ENCODE measurements around the gene FEM1B. TPM values are rescaled to one million over a fixed set of nuclear protein-coding genes. Genes with fewer than 3 reads are reported as not detected.

The FEM1B gene
- total RNA-seq, 1 donor from 2014 or later: 71.1 TPM

DNA sequence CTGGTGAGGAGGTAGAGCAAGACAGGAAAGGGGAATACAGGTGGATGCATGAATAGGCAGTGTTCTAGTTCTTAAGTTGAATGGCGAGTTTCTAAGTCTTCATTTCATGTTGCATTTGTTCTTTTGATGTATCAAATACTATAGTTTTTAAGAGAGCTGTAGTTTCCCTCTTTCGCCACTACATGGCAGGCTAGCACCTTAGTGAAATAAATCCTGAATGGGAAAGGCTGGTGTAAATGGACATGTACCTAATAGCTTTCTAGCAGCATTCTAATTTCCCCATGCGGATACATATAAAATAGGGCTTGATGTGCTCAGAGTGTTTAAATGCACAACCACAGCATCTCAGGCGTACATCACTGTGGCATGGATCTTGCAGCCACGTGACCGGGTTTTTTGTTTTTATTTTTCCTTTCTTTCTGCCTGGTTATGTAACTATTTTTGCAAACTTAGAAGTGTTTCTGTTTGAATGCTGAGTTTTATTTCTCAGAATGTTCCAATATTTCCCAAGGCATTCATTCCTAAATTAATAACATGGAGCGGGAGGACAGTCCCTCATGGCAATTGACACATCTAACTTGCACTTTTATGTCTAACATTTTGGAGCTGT, 24.5 kb upstream of the FEM1B start:
- Mint-ChIP-seq H3K36me3 (ENCODE audit: unreplicated experiment) (no peaks in the 10 kb centered on the region), H3K9me3 (ENCODE audit: unreplicated experiment) (no peaks in the 10 kb centered on the region), H3K27me3 (ENCODE audit: unreplicated experiment) (no peaks in the 10 kb centered on the region), H3K4me1 (ENCODE audit: unreplicated experiment) (peaks cover 10% of the 10 kb centered on the region), H3K27ac (ENCODE audit: unreplicated experiment) (no peak overlapping the region), H3K4me3 (ENCODE audit: unreplicated experiment) (no peak overlapping the region)
- no peak for DNase-seq (ENCODE audit: extremely low spot score, unreplicated experiment)
- TF ChIP-seq, protein P1, sequence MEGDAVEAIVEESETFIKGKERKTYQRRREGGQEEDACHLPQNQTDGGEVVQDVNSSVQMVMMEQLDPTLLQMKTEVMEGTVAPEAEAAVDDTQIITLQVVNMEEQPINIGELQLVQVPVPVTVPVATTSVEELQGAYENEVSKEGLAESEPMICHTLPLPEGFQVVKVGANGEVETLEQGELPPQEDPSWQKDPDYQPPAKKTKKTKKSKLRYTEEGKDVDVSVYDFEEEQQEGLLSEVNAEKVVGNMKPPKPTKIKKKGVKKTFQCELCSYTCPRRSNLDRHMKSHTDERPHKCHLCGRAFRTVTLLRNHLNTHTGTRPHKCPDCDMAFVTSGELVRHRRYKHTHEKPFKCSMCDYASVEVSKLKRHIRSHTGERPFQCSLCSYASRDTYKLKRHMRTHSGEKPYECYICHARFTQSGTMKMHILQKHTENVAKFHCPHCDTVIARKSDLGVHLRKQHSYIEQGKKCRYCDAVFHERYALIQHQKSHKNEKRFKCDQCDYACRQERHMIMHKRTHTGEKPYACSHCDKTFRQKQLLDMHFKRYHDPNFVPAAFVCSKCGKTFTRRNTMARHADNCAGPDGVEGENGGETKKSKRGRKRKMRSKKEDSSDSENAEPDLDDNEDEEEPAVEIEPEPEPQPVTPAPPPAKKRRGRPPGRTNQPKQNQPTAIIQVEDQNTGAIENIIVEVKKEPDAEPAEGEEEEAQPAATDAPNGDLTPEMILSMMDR (IDR thresholded peaks at IDR 0.05): peak; percentile 82

- peak overlapping the region; percentile 27 for H3K27ac Mint-ChIP-seq (ENCODE audit: unreplicated experiment)
- no peaks in the 10 kb centered on the region for H3K27me3 Mint-ChIP-seq (ENCODE audit: unreplicated experiment)
- H3K4me1 Mint-ChIP-seq (ENCODE audit: unreplicated experiment): peaks cover 10% of the 10 kb centered on the region
- DNase-seq (ENCODE audit: extremely low spot score, unreplicated experiment): peak; percentile 91
- peak overlapping the region; percentile 57 for H3K4me3 Mint-ChIP-seq (ENCODE audit: unreplicated experiment)
- H3K9me3 Mint-ChIP-seq (ENCODE audit: unreplicated experiment): no peaks in the 10 kb centered on the region
- H3K36me3 Mint-ChIP-seq (ENCODE audit: unreplicated experiment): no peaks in the 10 kb centered on the region
- TF ChIP-seq, protein P1 (IDR thresholded peaks at IDR 0.05): no peak
Measured at GRCh38 chr15:68256675-68257450, 20.7 kb upstream of the FEM1B start.

DNA sequence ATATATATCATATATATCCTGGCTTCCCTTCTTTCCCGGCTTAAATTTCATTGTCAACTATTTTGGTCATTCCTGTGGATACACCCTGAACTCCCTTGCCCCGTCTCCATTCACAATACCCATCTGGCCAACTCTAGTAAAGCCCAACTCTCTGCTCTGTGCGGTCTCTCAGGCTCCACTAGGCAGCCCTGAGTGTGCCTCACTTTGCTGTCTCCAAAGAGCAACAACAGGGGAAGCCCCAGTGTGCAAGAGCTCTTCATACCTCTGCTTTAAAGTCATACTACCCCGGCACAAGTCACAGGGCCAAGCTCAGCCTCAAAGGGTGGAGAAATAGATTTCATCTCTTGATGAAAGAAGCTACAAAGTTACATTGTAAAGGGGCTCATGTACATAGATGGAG, 18.9 kb upstream of the FEM1B start:
- H3K27ac Mint-ChIP-seq (ENCODE audit: unreplicated experiment): peak overlapping the region; percentile 1
- no peaks in the 10 kb centered on the region for H3K9me3 Mint-ChIP-seq (ENCODE audit: unreplicated experiment)
- no peaks in the 10 kb centered on the region for H3K27me3 Mint-ChIP-seq (ENCODE audit: unreplicated experiment)
- TF ChIP-seq, protein P1 (IDR thresholded peaks at IDR 0.05): no peak
- no peak overlapping the region for H3K4me3 Mint-ChIP-seq (ENCODE audit: unreplicated experiment)
- no peak for DNase-seq (ENCODE audit: extremely low spot score, unreplicated experiment)
- H3K4me1 Mint-ChIP-seq (ENCODE audit: unreplicated experiment): peaks cover 5% of the 10 kb centered on the region
- H3K36me3 Mint-ChIP-seq (ENCODE audit: unreplicated experiment): no peaks in the 10 kb centered on the region

DNA sequence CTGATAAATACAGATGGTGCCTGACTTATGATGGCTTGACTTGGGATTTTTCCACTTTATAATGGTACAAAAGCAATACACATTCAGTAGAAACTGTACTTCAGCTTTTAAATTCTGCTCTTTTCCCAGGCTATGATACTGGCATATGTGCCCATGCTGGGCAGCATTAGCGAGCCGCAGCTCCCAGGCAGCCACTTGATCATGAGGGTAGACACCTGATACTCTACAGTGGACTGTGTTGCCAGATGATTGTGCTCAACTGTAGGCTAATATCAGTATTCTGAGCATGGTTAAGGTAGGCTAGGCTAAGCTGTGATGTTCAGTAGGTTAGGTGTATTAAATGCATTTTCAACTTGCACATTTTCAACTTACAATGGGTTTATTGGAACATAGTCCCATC, 17.7 kb upstream of the FEM1B start:
- H3K9me3 Mint-ChIP-seq (ENCODE audit: unreplicated experiment): no peaks in the 10 kb centered on the region
- H3K27ac Mint-ChIP-seq (ENCODE audit: unreplicated experiment): no peak overlapping the region
- H3K27me3 Mint-ChIP-seq (ENCODE audit: unreplicated experiment): peaks cover 10% of the 10 kb centered on the region
- H3K4me3 Mint-ChIP-seq (ENCODE audit: unreplicated experiment): no peak overlapping the region
- H3K36me3 Mint-ChIP-seq (ENCODE audit: unreplicated experiment): no peaks in the 10 kb centered on the region
- peaks cover 5% of the 10 kb centered on the region for H3K4me1 Mint-ChIP-seq (ENCODE audit: unreplicated experiment)
- no peak for DNase-seq (ENCODE audit: extremely low spot score, unreplicated experiment)
- TF ChIP-seq, protein P1 (IDR thresholded peaks at IDR 0.05): no peak

- no peak overlapping the region for H3K27ac Mint-ChIP-seq (ENCODE audit: unreplicated experiment)
- no peaks in the 10 kb centered on the region for H3K9me3 Mint-ChIP-seq (ENCODE audit: unreplicated experiment)
- H3K27me3 Mint-ChIP-seq (ENCODE audit: unreplicated experiment): peaks cover 13% of the 10 kb centered on the region
- H3K36me3 Mint-ChIP-seq (ENCODE audit: unreplicated experiment): no peaks in the 10 kb centered on the region
- no peak for DNase-seq (ENCODE audit: extremely low spot score, unreplicated experiment)
- H3K4me1 Mint-ChIP-seq (ENCODE audit: unreplicated experiment): peaks cover 5% of the 10 kb centered on the region
- H3K4me3 Mint-ChIP-seq (ENCODE audit: unreplicated experiment): no peak overlapping the region
- TF ChIP-seq, protein P1 (IDR thresholded peaks at IDR 0.05): no peak
Measured at GRCh38 chr15:68261241-68261640, 16.3 kb upstream of the FEM1B start.

Data from osteocyte (in vitro differentiated cells).